ENCODE data around the gene GRIN1.
A peak's percentile ranks its signal among the peaks of the same experiment; 100 is the strongest.
"Not testable (repeated sequence)": the region's sequence is repeated elsewhere in the genome, so short reads cannot be mapped to it uniquely, and the experiment has no call there.

Gene GRIN1

GRCh38 chr9:137123468-137123837 is 15.5 kb upstream of the GRIN1 start:
- CTCF ChIA-PET: interaction anchor here (0.6 to 1.2 kb wide), 3 partner anchors 18 to 73 kb away, joined by 3 read pairs; no protein-coding TSS in a partner anchor
- POLR2A ChIA-PET (ENCODE audit: low non-redundant PET): no interaction called here
- no peak overlapping the region for H3K27ac ChIP-seq
- DNase-seq (ENCODE audit: low spot score): no peak
- TF ChIP-seq CTCF (conservative IDR thresholded peaks at IDR 0.05; ENCODE audit: low read depth): no peak

GRCh38 chr9:137123952-137124462 is 14.9 kb upstream of the GRIN1 start:
- H3K27ac ChIP-seq; POLR2A ChIA-PET (ENCODE audit: low non-redundant PET): not testable (repeated sequence)

GRCh38 chr9:137126786-137127185 is 12.2 kb upstream of the GRIN1 start:
- ChIA-PET CTCF (interaction anchor here (0.6 to 1.6 kb wide), 5 partner anchors 63 to 341 kb away, joined by 3 to 9 read pairs (median 3); partner anchors contain the start of gene RNF224), POLR2A (ENCODE audit: low non-redundant PET) (no interaction called here)
- DNase-seq (ENCODE audit: low spot score): no peak
- peak overlapping the region; percentile 83 for H3K27ac ChIP-seq
- no peak for TF ChIP-seq CTCF (conservative IDR thresholded peaks at IDR 0.05; ENCODE audit: low read depth)

More at GRCh38 chr9:137123952-137124462, 14.9 kb upstream of the GRIN1 start:
- CTCF ChIA-PET: interaction anchor here (1.1 to 1.2 kb wide), 3 partner anchors 13 to 53 kb away, joined by 3 to 7 read pairs (median 3); no protein-coding TSS in a partner anchor
- DNase-seq (ENCODE audit: low spot score): not testable (repeated sequence)

- POLR2A ChIA-PET (ENCODE audit: low non-redundant PET): interaction anchor here (0.7 kb wide), 1 partner anchor 36 kb away, joined by 7 read pairs; no protein-coding TSS in a partner anchor
- H3K27ac ChIP-seq: peak overlapping the region; percentile 83
- no peak for TF ChIP-seq CTCF (conservative IDR thresholded peaks at IDR 0.05; ENCODE audit: low read depth)
- CTCF ChIA-PET: interaction anchor here (0.9 to 1.6 kb wide), 4 partner anchors 61 to 175 kb away, joined by 3 to 9 read pairs (median 4); partner anchors contain the start of genes ANAPC2, NRARP and SSNA1
- DNase-seq (ENCODE audit: low spot score): no peak
Observed at GRCh38 chr9:137127301-137128157, 11.4 kb upstream of the GRIN1 start.

- no peak for TF ChIP-seq CTCF (conservative IDR thresholded peaks at IDR 0.05; ENCODE audit: low read depth)
- H3K27ac ChIP-seq: peak overlapping the region; percentile 83
- CTCF ChIA-PET: interaction anchor here (0.9 to 1.4 kb wide), 3 partner anchors 60 to 174 kb away, joined by 3 to 9 read pairs (median 4); partner anchors contain the start of genes ANAPC2, NRARP and SSNA1
- DNase-seq (ENCODE audit: low spot score): no peak
- POLR2A ChIA-PET (ENCODE audit: low non-redundant PET): interaction anchor here (0.7 to 1.1 kb wide), 2 partner anchors 35 to 40 kb away, joined by 5 to 7 read pairs; no protein-coding TSS in a partner anchor
Observed at GRCh38 chr9:137128158-137128861, 10.6 kb upstream of the GRIN1 start.

- no peak for DNase-seq (ENCODE audit: low spot score)
- ChIA-PET POLR2A (ENCODE audit: low non-redundant PET) (interaction anchor here (0.9 to 1.2 kb wide), 6 partner anchors 21 to 112 kb away, joined by 3 to 6 read pairs (median 4); partner anchors contain the start of genes SSNA1 and TUBB4B), CTCF (interaction anchor here (0.7 to 2.1 kb wide), 4 partner anchors 81 to 107 kb away, joined by 3 to 9 read pairs (median 6); partner anchors contain the start of genes NPDC1 and RNF224)
- H3K27ac ChIP-seq: peak overlapping the region; percentile 83
- no peak for TF ChIP-seq CTCF (conservative IDR thresholded peaks at IDR 0.05; ENCODE audit: low read depth)
Observed at GRCh38 chr9:137128862-137129455, 10.0 kb upstream of the GRIN1 start.

Data from RWPE1 (cell line).